Measurements from ENCODE around the gene ANKRD18A.

Gene ANKRD18A

DNA sequence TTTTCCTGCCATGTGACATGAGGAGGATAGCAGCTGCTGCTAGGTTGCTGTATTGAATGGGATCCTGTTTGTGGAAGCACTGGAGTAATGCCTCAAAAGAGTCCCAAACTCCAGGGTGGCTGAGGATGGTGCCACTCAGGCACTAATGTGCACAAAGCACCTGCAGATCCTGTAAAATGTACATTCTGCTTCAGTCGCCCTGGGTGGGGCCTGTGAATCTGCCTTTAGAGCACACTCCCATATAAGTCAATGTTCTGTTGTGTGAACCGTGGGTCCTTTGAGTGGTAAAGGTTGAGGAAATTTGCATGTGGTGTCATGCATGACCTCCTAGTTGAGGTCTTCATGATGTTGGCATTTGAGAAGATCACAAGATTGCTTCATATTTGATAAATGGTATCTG is 31.6 kb upstream of the ANKRD18A start:
- DNase-seq (ENCODE audit: low read depth, low spot score), result no peak
- TF ChIP-seq SUZ12 (IDR thresholded peaks at IDR 0.05; ENCODE audit: extremely low read depth, insufficient read depth, insufficient read length) (no peak), YY1 (IDR thresholded peaks at IDR 0.05; ENCODE audit: insufficient read depth, insufficient read length) (no peak), ZNF274 (IDR thresholded peaks at IDR 0.05; ENCODE audit: low read depth, low read length) (no peak)
- no peaks in the 10 kb centered on the region for H3K4me1 ChIP-seq (ENCODE audit: insufficient read depth, insufficient read length)
- no peaks in the 10 kb centered on the region for H3K27me3 ChIP-seq (ENCODE audit: insufficient read depth, insufficient read length)
- H3K4me3 ChIP-seq (ENCODE audit: insufficient read length, low read depth), result no peak overlapping the region
- no peaks in the 10 kb centered on the region for H3K36me3 ChIP-seq (ENCODE audit: insufficient read depth, insufficient read length, low read length)
- H3K9me3 ChIP-seq (ENCODE audit: insufficient read depth, low read length), result no peaks in the 10 kb centered on the region
- H3K9ac ChIP-seq (ENCODE audit: insufficient read length, low read depth), result no peak overlapping the region

DNA sequence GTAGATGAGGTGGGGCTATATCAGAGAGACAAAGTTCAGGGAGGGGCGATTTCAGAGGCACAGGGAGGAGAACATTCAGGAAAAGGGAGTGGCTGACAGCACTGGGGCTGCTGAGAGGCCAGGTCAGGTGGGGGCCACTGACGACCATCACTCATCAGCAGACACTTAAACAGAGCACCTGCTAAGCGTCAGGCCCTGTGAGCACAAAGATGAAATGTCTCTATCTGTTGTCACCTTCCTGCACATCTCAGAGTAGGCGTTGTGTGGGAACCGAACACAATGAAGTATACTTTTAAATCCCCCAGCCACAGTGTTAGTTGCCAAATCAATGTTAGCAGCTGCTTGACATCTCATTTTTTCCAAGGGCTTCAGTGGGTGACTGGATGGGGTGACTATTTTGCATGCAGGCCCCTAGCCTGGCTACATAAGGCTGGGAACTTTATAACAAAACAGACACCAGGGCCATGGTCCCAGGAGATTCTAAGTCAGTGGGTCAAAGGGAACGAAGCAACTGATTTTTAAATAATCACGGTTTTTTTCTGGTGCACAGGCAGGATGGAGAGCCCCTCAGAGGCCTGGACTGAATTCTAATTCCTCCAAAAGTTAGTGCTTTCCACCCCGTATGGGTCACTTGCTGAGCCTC is 31.1 kb upstream of the ANKRD18A start:
- no peaks in the 10 kb centered on the region for H3K9me3 ChIP-seq (ENCODE audit: insufficient read depth, low read length)

DNA sequence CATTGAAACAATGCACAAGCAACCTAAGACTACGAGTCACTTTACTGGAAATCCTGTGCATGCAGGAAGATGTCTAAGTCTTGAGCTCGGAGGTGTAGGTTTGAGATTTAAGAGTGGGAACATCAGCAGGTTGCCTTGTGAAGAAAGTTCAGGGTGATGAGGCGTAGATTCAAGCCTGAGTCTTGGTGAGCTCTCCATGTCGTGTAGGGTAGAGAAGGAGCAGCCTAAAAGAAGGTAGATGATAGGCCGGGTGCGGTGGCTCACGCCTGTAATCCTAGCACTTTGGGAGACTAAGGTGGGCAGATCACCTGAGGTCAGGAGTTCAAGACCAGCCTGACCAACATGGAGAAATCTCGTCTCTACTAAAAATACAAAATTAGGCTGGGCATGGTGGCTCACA is 30.2 kb upstream of the ANKRD18A start:
- Histone ChIP-seq H3K27me3 (ENCODE audit: insufficient read depth, insufficient read length) (no peaks in the 10 kb centered on the region), H3K9ac (ENCODE audit: insufficient read length, low read depth) (no peak overlapping the region), H3K4me3 (ENCODE audit: insufficient read length, low read depth) (no peak overlapping the region), H3K9me3 (ENCODE audit: insufficient read depth, low read length) (no peaks in the 10 kb centered on the region), H3K4me1 (ENCODE audit: insufficient read depth, insufficient read length) (no peaks in the 10 kb centered on the region), H3K36me3 (ENCODE audit: insufficient read depth, insufficient read length, low read length) (no peaks in the 10 kb centered on the region)
- no peak for DNase-seq (ENCODE audit: low read depth, low spot score)
- TF ChIP-seq ZNF274 (IDR thresholded peaks at IDR 0.05; ENCODE audit: low read depth, low read length) (no peak), YY1 (IDR thresholded peaks at IDR 0.05; ENCODE audit: insufficient read depth, insufficient read length) (no peak), SUZ12 (IDR thresholded peaks at IDR 0.05; ENCODE audit: extremely low read depth, insufficient read depth, insufficient read length) (no peak)

More for the DNA sequence above, 31.1 kb upstream of the ANKRD18A start:
- Histone ChIP-seq H3K27me3 (ENCODE audit: insufficient read depth, insufficient read length) (no peaks in the 10 kb centered on the region), H3K36me3 (ENCODE audit: insufficient read depth, insufficient read length, low read length) (no peaks in the 10 kb centered on the region), H3K9ac (ENCODE audit: insufficient read length, low read depth) (no peak overlapping the region), H3K4me3 (ENCODE audit: insufficient read length, low read depth) (no peak overlapping the region), H3K4me1 (ENCODE audit: insufficient read depth, insufficient read length) (no peaks in the 10 kb centered on the region)
- DNase-seq (ENCODE audit: low read depth, low spot score), result no peak
- TF ChIP-seq YY1 (IDR thresholded peaks at IDR 0.05; ENCODE audit: insufficient read depth, insufficient read length) (no peak), SUZ12 (IDR thresholded peaks at IDR 0.05; ENCODE audit: extremely low read depth, insufficient read depth, insufficient read length) (no peak), ZNF274 (IDR thresholded peaks at IDR 0.05; ENCODE audit: low read depth, low read length) (no peak)

DNA sequence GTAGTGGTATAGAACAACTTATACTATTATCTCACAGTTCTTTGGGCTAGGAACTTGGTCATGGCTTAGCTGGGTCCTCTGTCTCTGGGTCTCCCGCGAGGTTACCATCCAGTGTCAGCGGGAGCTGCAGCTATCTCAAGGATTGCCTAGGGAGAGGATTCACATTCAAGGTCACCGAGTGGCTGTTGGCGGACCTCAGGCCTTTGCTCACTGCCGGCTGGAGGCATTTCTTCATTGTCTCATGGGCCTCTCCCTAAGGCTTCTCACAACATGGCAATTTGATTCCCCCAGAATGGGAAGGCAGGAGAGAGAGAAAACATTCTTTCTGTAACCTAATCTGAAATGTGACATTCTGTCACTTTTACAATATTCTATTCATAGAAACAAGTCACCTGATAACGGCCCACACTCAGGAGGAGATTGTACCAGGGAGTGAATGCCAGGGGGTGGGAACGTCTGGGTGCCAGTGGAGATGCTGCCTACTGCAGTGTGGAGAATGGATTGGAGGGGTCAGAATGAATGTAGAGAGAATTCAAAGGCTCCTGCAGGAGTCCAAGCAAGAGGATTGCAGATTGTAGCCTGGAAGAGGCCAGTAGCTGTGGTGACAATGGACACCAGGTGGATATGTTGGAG is 29.5 kb upstream of the ANKRD18A start:
- DNase-seq (ENCODE audit: low read depth, low spot score), result no peak
- TF ChIP-seq SUZ12 (IDR thresholded peaks at IDR 0.05; ENCODE audit: extremely low read depth, insufficient read depth, insufficient read length), result no peak
- no peak for TF ChIP-seq ZNF274 (IDR thresholded peaks at IDR 0.05; ENCODE audit: low read depth, low read length)
- TF ChIP-seq YY1 (IDR thresholded peaks at IDR 0.05; ENCODE audit: insufficient read depth, insufficient read length), result no peak
- no peaks in the 10 kb centered on the region for H3K36me3 ChIP-seq (ENCODE audit: insufficient read depth, insufficient read length, low read length)
- H3K9ac ChIP-seq (ENCODE audit: insufficient read length, low read depth), result no peak overlapping the region
- H3K27me3 ChIP-seq (ENCODE audit: insufficient read depth, insufficient read length), result no peaks in the 10 kb centered on the region
- H3K4me1 ChIP-seq (ENCODE audit: insufficient read depth, insufficient read length), result no peaks in the 10 kb centered on the region
- no peak overlapping the region for H3K4me3 ChIP-seq (ENCODE audit: insufficient read length, low read depth)
- H3K9me3 ChIP-seq (ENCODE audit: insufficient read depth, low read length), result no peaks in the 10 kb centered on the region

DNA sequence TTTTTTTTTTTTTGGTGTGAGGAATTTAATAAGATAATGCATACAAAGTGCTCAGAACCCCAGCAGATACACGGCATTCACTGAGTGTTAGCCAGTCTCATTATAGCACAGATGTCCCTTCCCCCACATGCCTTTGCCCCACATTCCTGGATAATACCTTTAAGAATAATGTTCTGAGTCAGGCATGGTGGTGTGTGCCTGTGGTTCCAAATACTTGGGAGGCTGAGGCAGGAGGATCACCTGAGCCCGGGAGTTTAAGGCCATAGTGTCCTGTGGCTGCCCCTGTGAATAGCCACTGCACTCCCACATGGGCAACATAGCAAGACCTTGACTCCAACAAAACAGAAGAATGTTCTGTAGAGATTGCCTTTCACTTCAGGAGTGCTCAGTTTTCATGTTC is 24.2 kb upstream of the ANKRD18A start:
- no peaks in the 10 kb centered on the region for H3K36me3 ChIP-seq (ENCODE audit: insufficient read depth, insufficient read length, low read length)
- H3K9ac ChIP-seq (ENCODE audit: insufficient read length, low read depth), result no peak overlapping the region
- no peaks in the 10 kb centered on the region for H3K27me3 ChIP-seq (ENCODE audit: insufficient read depth, insufficient read length)
- no peak overlapping the region for H3K4me3 ChIP-seq (ENCODE audit: insufficient read length, low read depth)
- TF ChIP-seq ZNF274 (IDR thresholded peaks at IDR 0.05; ENCODE audit: low read depth, low read length) (no peak), SUZ12 (IDR thresholded peaks at IDR 0.05; ENCODE audit: extremely low read depth, insufficient read depth, insufficient read length) (no peak), YY1 (IDR thresholded peaks at IDR 0.05; ENCODE audit: insufficient read depth, insufficient read length) (no peak)
- H3K9me3 ChIP-seq (ENCODE audit: insufficient read depth, low read length), result no peaks in the 10 kb centered on the region
- H3K4me1 ChIP-seq (ENCODE audit: insufficient read depth, insufficient read length), result peaks cover 4% of the 10 kb centered on the region
- no peak for DNase-seq (ENCODE audit: low read depth, low spot score)

DNA sequence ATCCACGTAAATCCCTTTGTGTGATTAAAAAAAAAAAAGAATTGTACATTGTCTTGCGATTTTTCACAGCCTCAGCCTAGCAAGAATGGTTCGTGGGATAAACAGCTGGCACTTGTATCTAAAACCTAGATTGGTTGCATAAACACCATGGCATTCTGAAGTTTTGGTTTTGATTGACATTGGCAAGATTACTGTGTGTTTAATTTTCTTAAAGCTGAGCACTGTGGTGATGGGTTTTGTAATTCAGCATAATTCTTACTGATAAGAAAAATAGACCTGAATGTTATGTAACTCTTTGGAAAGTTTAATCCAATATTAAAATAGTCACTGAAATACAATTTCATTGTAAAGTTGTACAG is 23.4 kb upstream of the ANKRD18A start:
- Histone ChIP-seq H3K4me3 (ENCODE audit: insufficient read length, low read depth) (no peak overlapping the region), H3K27me3 (ENCODE audit: insufficient read depth, insufficient read length) (no peaks in the 10 kb centered on the region), H3K4me1 (ENCODE audit: insufficient read depth, insufficient read length) (peaks cover 4% of the 10 kb centered on the region), H3K9ac (ENCODE audit: insufficient read length, low read depth) (no peak overlapping the region), H3K9me3 (ENCODE audit: insufficient read depth, low read length) (no peaks in the 10 kb centered on the region), H3K36me3 (ENCODE audit: insufficient read depth, insufficient read length, low read length) (no peaks in the 10 kb centered on the region)
- TF ChIP-seq SUZ12 (IDR thresholded peaks at IDR 0.05; ENCODE audit: extremely low read depth, insufficient read depth, insufficient read length) (no peak), ZNF274 (IDR thresholded peaks at IDR 0.05; ENCODE audit: low read depth, low read length) (no peak), YY1 (IDR thresholded peaks at IDR 0.05; ENCODE audit: insufficient read depth, insufficient read length) (no peak)
- DNase-seq (ENCODE audit: low read depth, low spot score), result no peak

DNA sequence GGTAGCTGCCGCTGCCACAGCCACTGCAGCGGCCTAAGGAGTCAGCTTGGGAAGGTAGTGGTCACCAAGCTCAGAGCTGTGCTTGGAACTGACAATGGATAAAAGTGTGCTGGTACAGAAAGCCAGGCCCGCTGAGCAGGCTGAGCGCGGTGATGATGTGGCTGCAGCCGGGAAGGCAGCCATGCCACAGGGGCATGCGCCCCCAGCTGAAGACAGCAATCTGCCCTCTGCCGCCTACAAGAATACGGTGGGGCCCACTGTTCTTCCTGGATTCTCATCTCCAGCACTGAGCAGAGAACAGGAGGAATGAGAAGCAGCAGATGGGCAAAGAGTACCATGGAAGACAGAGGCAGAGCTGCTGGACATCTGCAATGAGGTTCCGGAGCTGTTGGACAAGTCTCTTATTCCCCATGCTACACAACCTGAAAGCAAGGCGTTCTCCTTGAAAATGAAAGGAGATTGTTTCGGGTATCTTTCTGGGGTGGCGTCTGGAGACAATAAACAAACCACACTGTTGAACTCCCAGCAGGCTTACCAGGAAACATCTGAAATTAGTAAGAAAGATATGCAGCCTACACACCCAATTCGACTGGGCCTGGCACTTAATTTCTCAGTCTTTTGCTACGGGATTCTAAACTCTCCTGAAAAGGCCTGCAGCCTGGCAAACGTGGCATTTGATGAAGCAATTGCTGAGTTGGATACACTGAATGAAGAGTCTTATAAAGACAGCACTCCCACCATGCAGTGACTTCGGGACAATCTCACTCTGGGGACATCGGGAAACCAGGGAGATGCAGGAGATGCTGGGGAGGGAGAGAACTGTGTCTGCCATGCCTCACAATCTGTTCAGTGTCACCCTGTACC is 22.8 kb upstream of the ANKRD18A start:
- Histone ChIP-seq H3K36me3 (ENCODE audit: insufficient read depth, insufficient read length, low read length) (no peaks in the 10 kb centered on the region), H3K4me1 (ENCODE audit: insufficient read depth, insufficient read length) (peaks cover 4% of the 10 kb centered on the region), H3K27me3 (ENCODE audit: insufficient read depth, insufficient read length) (no peaks in the 10 kb centered on the region), H3K9ac (ENCODE audit: insufficient read length, low read depth) (no peak overlapping the region), H3K9me3 (ENCODE audit: insufficient read depth, low read length) (no peaks in the 10 kb centered on the region), H3K4me3 (ENCODE audit: insufficient read length, low read depth) (no peak overlapping the region)
- TF ChIP-seq SUZ12 (IDR thresholded peaks at IDR 0.05; ENCODE audit: extremely low read depth, insufficient read depth, insufficient read length) (no peak), ZNF274 (IDR thresholded peaks at IDR 0.05; ENCODE audit: low read depth, low read length) (no peak), YY1 (IDR thresholded peaks at IDR 0.05; ENCODE audit: insufficient read depth, insufficient read length) (no peak)
- DNase-seq (ENCODE audit: low read depth, low spot score), result no peak

All from NT2/D1 (cell line).